Keratinocyte (primary cell): ENCODE measurements around the gene OPHN1.

Experiments used
- EZH2 ChIP-seq: IDR thresholded peaks from one replicate; pipeline ENCODE4 v1.6.1; 2012; ENCODE audit warnings: inconsistent platforms, mild to moderate bottlenecking, low read length, moderate library complexity
- TF ChIP-seq, protein P1 (sequence below), 3 experiments: IDR thresholded peaks in 1 of 3; conservative IDR thresholded peaks in 1 of 3; optimal IDR thresholded peaks in 1 of 3; 2 replicates in 2 of 3; 3 replicates in 1 of 3; pipeline versions ENCODE3 to v1.5.1; 2011; ENCODE audit warnings: low read length in 3 of 3, mild to moderate bottlenecking in 3 of 3, moderate library complexity in 2 of 3, control low read depth in 1 of 3, inconsistent platforms in 1 of 3; ENCODE audit not compliant: insufficient read depth in 2 of 3; ENCODE audit errors: extremely low read depth in 1 of 3

GRCh38 chrX:68439341-68439740 lies 6.0 kb upstream of the OPHN1 start:
- no peak for TF ChIP-seq EZH2
- TF ChIP-seq, protein P1, sequence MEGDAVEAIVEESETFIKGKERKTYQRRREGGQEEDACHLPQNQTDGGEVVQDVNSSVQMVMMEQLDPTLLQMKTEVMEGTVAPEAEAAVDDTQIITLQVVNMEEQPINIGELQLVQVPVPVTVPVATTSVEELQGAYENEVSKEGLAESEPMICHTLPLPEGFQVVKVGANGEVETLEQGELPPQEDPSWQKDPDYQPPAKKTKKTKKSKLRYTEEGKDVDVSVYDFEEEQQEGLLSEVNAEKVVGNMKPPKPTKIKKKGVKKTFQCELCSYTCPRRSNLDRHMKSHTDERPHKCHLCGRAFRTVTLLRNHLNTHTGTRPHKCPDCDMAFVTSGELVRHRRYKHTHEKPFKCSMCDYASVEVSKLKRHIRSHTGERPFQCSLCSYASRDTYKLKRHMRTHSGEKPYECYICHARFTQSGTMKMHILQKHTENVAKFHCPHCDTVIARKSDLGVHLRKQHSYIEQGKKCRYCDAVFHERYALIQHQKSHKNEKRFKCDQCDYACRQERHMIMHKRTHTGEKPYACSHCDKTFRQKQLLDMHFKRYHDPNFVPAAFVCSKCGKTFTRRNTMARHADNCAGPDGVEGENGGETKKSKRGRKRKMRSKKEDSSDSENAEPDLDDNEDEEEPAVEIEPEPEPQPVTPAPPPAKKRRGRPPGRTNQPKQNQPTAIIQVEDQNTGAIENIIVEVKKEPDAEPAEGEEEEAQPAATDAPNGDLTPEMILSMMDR (optimal IDR thresholded peaks at IDR 0.05 in 1 of 3, IDR thresholded peaks at IDR 0.05 in 1 of 3, conservative IDR thresholded peaks at IDR 0.05 in 1 of 3; ENCODE audit: extremely low read depth in 1 of 3, insufficient read depth in 2 of 3, low read length in 3 of 3): no peak
